H1 (cell line): ENCODE results near the gene RAB25. TPM values are rescaled to one million over a fixed set of nuclear protein-coding genes. Genes with fewer than 3 reads are reported as not detected.

ENCODE experiments used
- CTCF ChIA-PET: fragments of 300-600 bp; sonication (Branson Sonifier 250); formaldehyde crosslinking; loops from one replicate; lab custom pipeline; 2021; ENCODE audit not compliant: partially characterized antibody; lab: Charles Lee
- POLR2A ChIA-PET: fragments of 300-600 bp; sonication (Branson Sonifier 250); formaldehyde crosslinking; loops from one replicate; lab custom pipeline; 2021; ENCODE audit warnings: inconsistent platforms; ENCODE audit not compliant: partially characterized antibody; lab: Charles Lee
- DNase-seq, 2 experiments: peaks; one replicate each; pipeline versions ENCODE4 v3.0.0 to v3.0.0-alpha.2; 2010 to 2022; ENCODE audit warnings: low spot score in 2 of 2, low read depth in 1 of 2, mixed read lengths in 1 of 2
- FAIRE-seq: peaks from 2 replicates; lab custom pipeline; 2011; peaks lifted over from hg19 to GRCh38; lab: Jason Lieb, UNC
- H2AFZ ChIP-seq: 2 replicates; pipeline ENCODE4 v1.8.1; 2012; ENCODE audit warnings: low read length, inconsistent platforms
- H2AK5ac ChIP-seq: 2 replicates; pipeline ENCODE4 v1.6.1; 2013; ENCODE audit warnings: low read depth, low read length
- H2BK120ac ChIP-seq: replicated peaks from 2 replicates; pipeline ENCODE3; 2013; ENCODE audit warnings: low read depth, low read length, inconsistent platforms
- H2BK12ac ChIP-seq: 2 replicates; pipeline ENCODE4 v1.6.1; 2013; ENCODE audit warnings: low read depth, low read length
- H2BK15ac ChIP-seq: 2 replicates; pipeline ENCODE4 v1.6.1; 2013; ENCODE audit warnings: low read length
- H2BK20ac ChIP-seq: 2 replicates; pipeline ENCODE4 v1.6.1; 2013; ENCODE audit warnings: low read length
- H2BK5ac ChIP-seq: 2 replicates; pipeline ENCODE4 v1.6.1; 2013; ENCODE audit warnings: low read depth, low read length
- H3K14ac ChIP-seq: 2 replicates; pipeline ENCODE4 v1.6.1; 2013; ENCODE audit warnings: inconsistent platforms; ENCODE audit not compliant: insufficient read length
- H3K18ac ChIP-seq: 2 replicates; pipeline ENCODE4 v1.6.1; 2013; ENCODE audit warnings: low read length; ENCODE audit errors: extremely low read depth
- H3K23ac ChIP-seq: 2 replicates; pipeline ENCODE4 v1.6.1; 2013; ENCODE audit warnings: inconsistent platforms; ENCODE audit not compliant: insufficient read length
- H3K23me2 ChIP-seq: 2 replicates; pipeline ENCODE4 v1.6.1; 2013; ENCODE audit warnings: low read depth, low read length
- H3K27ac ChIP-seq: 2 replicates; pipeline ENCODE4 v1.6.1; 2011; ENCODE audit warnings: low read depth, low read length, inconsistent platforms
- H3K27me3 ChIP-seq, 4 experiments: replicated peaks in 1 of 4; 1 replicate in 1 of 4; 2 replicates in 3 of 4; pipeline versions ENCODE4 v1.6.1 to v1.8.1; 2011 to 2013; ENCODE audit warnings: low read length in 3 of 4, mild to moderate bottlenecking in 3 of 4, inconsistent platforms in 2 of 4, mixed read lengths in 2 of 4, moderate library complexity in 1 of 4; ENCODE audit not compliant: control insufficient read depth in 3 of 4, insufficient read depth in 3 of 4; ENCODE audit errors: extremely low read depth in 1 of 4
- H3K36me3 ChIP-seq, 4 experiments: 2 replicates each; pipeline versions ENCODE4 v1.6.1 to v1.8.1; 2011 to 2013; ENCODE audit warnings: mild to moderate bottlenecking in 4 of 4, low read length in 3 of 4, moderate library complexity in 2 of 4, control low read depth in 1 of 4, inconsistent platforms in 1 of 4; ENCODE audit not compliant: insufficient read depth in 4 of 4, control insufficient read depth in 2 of 4
- H3K4ac ChIP-seq: replicated peaks from 2 replicates; pipeline ENCODE3; 2013; ENCODE audit warnings: low read length, low read depth, mixed read lengths, inconsistent platforms; ENCODE audit not compliant: insufficient read length
- H3K4me1 ChIP-seq, 4 experiments: replicated peaks in 1 of 4; 1 replicate in 1 of 4; 2 replicates in 3 of 4; pipeline versions ENCODE4 v1.6.1 to v1.8.1; 2011 to 2013; ENCODE audit warnings: low read length in 3 of 4, inconsistent platforms in 2 of 4, mixed read lengths in 1 of 4; ENCODE audit not compliant: insufficient read depth in 4 of 4, control insufficient read depth in 3 of 4
- H3K4me2 ChIP-seq, 2 experiments: 2 replicates each; pipeline versions ENCODE4 v1.6.1 to v1.8.1; 2011 to 2013; ENCODE audit warnings: low read depth in 2 of 2, low read length in 2 of 2, control low read depth in 1 of 2, inconsistent platforms in 1 of 2, mild to moderate bottlenecking in 1 of 2; ENCODE audit not compliant: insufficient read depth in 1 of 2
- H3K4me3 ChIP-seq, 4 experiments: fragments of 200-600, 300-600 bp in 1 of 4; sonication (generic), shearing (Covaris generic), sonication (Bioruptor Twin) in 1 of 4; 2 replicates each; pipeline versions ENCODE4 v1.5.1 to v1.8.1; 2011 to 2016; ENCODE audit warnings: low read length in 4 of 4, low read depth in 3 of 4, control low read depth in 2 of 4, inconsistent platforms in 2 of 4, mild to moderate bottlenecking in 2 of 4, mixed read lengths in 1 of 4, moderate library complexity in 1 of 4; ENCODE audit not compliant: insufficient read depth in 2 of 4; ENCODE audit errors: extremely low read depth in 1 of 4
- H3K56ac ChIP-seq: replicated peaks from 2 replicates; pipeline ENCODE3; 2013; ENCODE audit warnings: low read depth, mild to moderate bottlenecking, mixed read lengths, low read length, inconsistent platforms; ENCODE audit not compliant: insufficient read length
- H3K79me1 ChIP-seq: 2 replicates; pipeline ENCODE4 v1.6.1; 2013; ENCODE audit warnings: low read depth, low read length, control low read depth
- H3K79me2 ChIP-seq, 2 experiments: 2 replicates each; pipeline versions ENCODE4 v1.6.1 to v1.8.1; 2012 to 2013; ENCODE audit warnings: low read length in 2 of 2, mild to moderate bottlenecking in 2 of 2, inconsistent platforms in 1 of 2; ENCODE audit not compliant: insufficient read depth in 2 of 2, control insufficient read depth in 1 of 2
- H3K9ac ChIP-seq, 4 experiments: replicated peaks in 1 of 4; 1 replicate in 1 of 4; 2 replicates in 3 of 4; pipeline versions ENCODE4 v1.6.1 to v1.8.1; 2011 to 2013; ENCODE audit warnings: low read depth in 3 of 4, low read length in 3 of 4, control low read depth in 2 of 4, mild to moderate bottlenecking in 2 of 4, moderate library complexity in 2 of 4, inconsistent platforms in 1 of 4; ENCODE audit errors: extremely low read depth in 1 of 4
- H3K9me3 ChIP-seq, 2 experiments: 2 replicates each; pipeline versions ENCODE4 v1.6.1 to v1.8.1; 2012 to 2013; ENCODE audit warnings: mild to moderate bottlenecking in 2 of 2, moderate library complexity in 2 of 2, control low read depth in 1 of 2, inconsistent platforms in 1 of 2, low read depth in 1 of 2, low read length in 1 of 2, mixed read lengths in 1 of 2; ENCODE audit not compliant: insufficient read depth in 2 of 2
- H4K20me1 ChIP-seq, 2 experiments: replicated peaks in 1 of 2; 2 replicates each; pipeline versions ENCODE3 to v1.8.1; 2011 to 2013; ENCODE audit warnings: inconsistent platforms in 2 of 2, low read length in 2 of 2, mild to moderate bottlenecking in 1 of 2; ENCODE audit not compliant: insufficient read depth in 2 of 2, control insufficient read depth in 1 of 2
- H4K5ac ChIP-seq: 2 replicates; pipeline ENCODE4 v1.6.1; 2013; ENCODE audit warnings: low read length, low read depth, mixed read lengths, inconsistent platforms; ENCODE audit not compliant: insufficient read length
- H4K8ac ChIP-seq: 2 replicates; pipeline ENCODE4 v1.8.0; 2013; ENCODE audit warnings: mild to moderate bottlenecking, moderate library complexity, low read length, inconsistent platforms; ENCODE audit not compliant: insufficient read depth; ENCODE audit errors: extremely low read depth
- H4K91ac ChIP-seq: replicated peaks from 2 replicates; pipeline ENCODE3; 2013; ENCODE audit warnings: low read length, mixed read lengths, inconsistent platforms; ENCODE audit not compliant: insufficient read length
- CREB1 ChIP-seq: IDR thresholded peaks from 2 replicates; pipeline ENCODE4 v1.6.1; 2012; ENCODE audit warnings: inconsistent platforms
- GABPA ChIP-seq: IDR thresholded peaks from 2 replicates; pipeline ENCODE4 v1.6.1; 2011; ENCODE audit warnings: mild to moderate bottlenecking, low read length, moderate library complexity, borderline replicate concordance; ENCODE audit not compliant: insufficient read depth
- HDAC2 ChIP-seq, 2 experiments: fragments of 300-600 bp in 1 of 2; sonication (generic) in 1 of 2; IDR thresholded peaks; 2 replicates each; pipeline ENCODE4 v1.6.1; 2011 to 2012; ENCODE audit warnings: low read depth in 2 of 2, low read length in 2 of 2, mild to moderate bottlenecking in 2 of 2, moderate library complexity in 2 of 2, borderline replicate concordance in 1 of 2, inconsistent platforms in 1 of 2
- HDAC6 ChIP-seq: IDR thresholded peaks from one replicate; pipeline ENCODE4 v1.7.1; 2012; ENCODE audit warnings: low read depth, mild to moderate bottlenecking, inconsistent platforms, low read length, moderate library complexity
- KDM4A ChIP-seq: IDR thresholded peaks from one replicate; pipeline ENCODE4 v1.7.1; 2012; ENCODE audit warnings: low read depth, mild to moderate bottlenecking, moderate library complexity, low read length, inconsistent platforms; ENCODE audit not compliant: severe bottlenecking
- POLR2AphosphoS5 ChIP-seq: IDR thresholded peaks from 2 replicates; pipeline ENCODE4 v1.6.1; 2011; ENCODE audit warnings: low read depth, low read length
- RNF2 ChIP-seq: fragments of 200-900, 300-1000 bp; sonication (generic); IDR thresholded peaks from 2 replicates; pipeline ENCODE4 v1.7.1; 2016; ENCODE audit warnings: borderline replicate concordance, low read depth, mild to moderate bottlenecking, antibody characterized with exemption, low read length; ENCODE audit not compliant: poor library complexity, severe bottlenecking; ENCODE audit errors: missing control alignments
- RXRA ChIP-seq: IDR thresholded peaks from 2 replicates; pipeline ENCODE4 v1.6.1; 2011; ENCODE audit warnings: low read depth, mild to moderate bottlenecking, low read length, moderate library complexity; ENCODE audit not compliant: insufficient read depth
- TAF1 ChIP-seq: IDR thresholded peaks from 2 replicates; pipeline ENCODE4 v1.6.1; 2011; ENCODE audit warnings: mild to moderate bottlenecking, low read depth, low read length
- WGBS, 2 experiments: shearing (Covaris generic) in 1 of 2; methylation state at CpG; one replicate each; pipeline versions ENCODE4 v1.1.6 to v1.1.7; 2013 to 2015; ENCODE audit warnings: low lambda C conversion rate in 2 of 2, mixed read lengths in 2 of 2, inconsistent platforms in 1 of 2, low coverage in 1 of 2, missing lambda C conversion rate in 1 of 2; ENCODE audit not compliant: insufficient replicate concordance in 2 of 2, insufficient coverage in 1 of 2, insufficient read length in 1 of 2; ENCODE audit errors: extremely low coverage in 1 of 2, missing lambda C conversion rate in 1 of 2; 5-methylcytosine and 5-hydroxymethylcytosine counted together
- polyA plus RNA-seq, 7 experiments: library from polyadenylated mRNA; depleted of rRNA in 3 of 7; stranded (reverse) in 5 of 7; unstranded in 2 of 7; fragments of >200 nt in 5 of 7; fragments of 200-250 nt in 2 of 7; gene quantifications; 1 replicate in 5 of 7; 2 replicates in 1 of 7; 4 replicates in 1 of 7; pipeline versions ENCODE4 v1.2.1 to v1.2.3, GENCODE V29; 2011 to 2013; ENCODE audit warnings: missing spikeins in 2 of 7, mixed read lengths in 2 of 7
- total RNA-seq: library from RNA; stranded (reverse); fragmentation: NEBNext Ultra II Directional; extraction: Animal tissue kit (Norgen Biotek cat#: 25700); gene quantifications from 2 replicates; pipeline ENCODE4 v1.2.1, GENCODE V29; 2021

The RAB25 gene
- total and polyA plus RNA-seq, 2 of the 8 experiments (the other 6 are each of a cell fraction or from before 2014, with no cell fraction given), result 34.8 to 98.2 TPM

DNA sequence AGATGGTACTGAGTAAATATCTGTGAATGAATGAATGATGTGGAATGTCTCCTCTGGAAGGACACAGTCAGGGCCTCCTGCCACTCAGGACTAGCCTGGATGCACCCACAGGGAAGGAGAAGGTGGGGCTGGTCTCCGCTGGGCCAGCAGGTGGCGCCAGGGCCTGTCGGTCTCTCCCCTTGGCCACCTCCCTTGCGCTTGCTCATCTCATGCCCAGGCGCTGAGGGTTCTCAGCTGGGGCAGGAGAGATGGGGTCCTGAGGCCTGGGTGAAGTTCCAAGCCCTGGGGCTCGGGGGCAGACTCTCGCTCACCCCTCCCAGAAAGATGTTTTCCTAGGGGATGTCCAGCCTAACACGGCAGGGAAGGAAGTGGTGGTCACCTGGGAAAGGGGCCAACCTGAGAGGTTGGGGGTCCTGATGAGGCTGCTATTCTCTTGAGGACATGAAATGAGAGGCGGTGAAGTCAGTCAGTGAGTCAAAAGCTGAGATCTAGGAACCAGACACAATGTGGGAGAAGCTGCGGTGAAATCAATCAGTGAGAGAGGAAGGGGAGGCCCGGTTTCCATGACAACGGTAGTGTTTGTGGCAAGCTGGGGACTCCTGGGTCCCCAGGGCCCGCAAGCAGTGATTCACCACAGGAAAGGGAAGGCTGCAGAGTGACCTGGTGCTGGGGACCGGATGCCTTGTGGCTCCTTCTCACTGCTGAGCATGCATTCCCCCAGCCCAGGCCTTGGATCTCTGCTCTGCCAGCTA lies 35.9 kb downstream of the RAB25 start:
- H3K4me2 ChIP-seq, result no peak overlapping the region
- TF ChIP-seq POLR2AphosphoS5, result 0 out of 2 replicates have a peak, but pooled peaks have one; percentile 20
- TF ChIP-seq RNF2, result no peak
- TF ChIP-seq HDAC6, result no peak
- no peak for TF ChIP-seq CREB1
- TF ChIP-seq HDAC2 (IDR thresholded peaks at IDR 0.05; ENCODE audit: borderline replicate concordance in 1 of 2, low read depth in 2 of 2, low read length in 2 of 2), result no peak
- no peak for TF ChIP-seq KDM4A
- no peak for TF ChIP-seq GABPA
- TF ChIP-seq RXRA, result no peak
- no peak for TF ChIP-seq TAF1

More for the DNA sequence above, 35.9 kb downstream of the RAB25 start:
- Histone ChIP-seq H2BK15ac (no peak overlapping the region; the same call in 1 of the 2 replicates), H3K9me3 (no peaks in the 10 kb centered on the region), H3K56ac (no peak overlapping the region), H3K4me1 (peaks cover 0 to 10% (median 3%) of the 10 kb centered on the region in 4 experiments; a peak in 3 of 7 replicates), H4K8ac (no peak overlapping the region), H2BK12ac (0 out of 2 replicates have a peak overlapping the region, but pooled peaks have one; percentile 10), H3K27ac (no peak overlapping the region), H3K27me3 (no peaks in the 10 kb centered on the region; a peak in 1 of 7 replicates), H3K23ac (no peak overlapping the region), H3K4ac (no peak overlapping the region), H2BK5ac (no peak overlapping the region), H3K23me2 (no peaks in the 10 kb centered on the region), H3K79me2 (0 out of 4 replicates have a peak, but pooled peaks cover 0 to 3% of the 10 kb centered on the region in 2 experiments), H4K20me1 (peaks cover 2 to 11% of the 10 kb centered on the region in 2 experiments), H4K5ac (no peak overlapping the region), H4K91ac (no peak overlapping the region), H3K9ac (no peak overlapping the region), H2BK120ac (no peak overlapping the region), H3K79me1 (no peaks in the 10 kb centered on the region), H2AK5ac (0 out of 2 replicates have a peak overlapping the region, but pooled peaks have one; percentile 1), H3K18ac (no peak overlapping the region), H3K14ac (no peak overlapping the region), H3K36me3 (no peaks in the 10 kb centered on the region; a peak in 1 of 8 replicates), H2BK20ac (0 out of 2 replicates have a peak overlapping the region, but pooled peaks have one; percentile 34), H3K4me3 (no peak overlapping the region), H2AFZ (no peak overlapping the region)
- ChIA-PET POLR2A (interaction anchor here (0.6 to 29.6 kb wide), 11 partner anchors 8 to 186 kb away, joined by 3 to 763 read pairs (median 4); partner anchors contain the start of genes LMNA, MEX3A, PMF1 and SMG5), CTCF (interaction anchor here (0.6 to 29.5 kb wide), 39 partner anchors 8 to 1111 kb away, joined by 3 to 1994 read pairs (median 4); partner anchors contain the start of genes LMNA, MEX3A, PAQR6 and SEMA4A)
- FAIRE-seq, result no peak
- 49% methylated on average over 12 of the region's 14 CpGs; no CpG with 5 or more reads in 1 of the 2 experiments for WGBS, 2 experiments
- DNase-seq, result peak in 1 of 2 experiments; percentile 95
